NCI-H2081 (cell line): ENCODE data around the gene TEX26.

ENCODE experiments used
- DNase-seq, 2 experiments: peaks; one replicate each; lab custom pipeline; 2025; lab: John Stamatoyannopoulos, UW

Gene TEX26

DNA sequence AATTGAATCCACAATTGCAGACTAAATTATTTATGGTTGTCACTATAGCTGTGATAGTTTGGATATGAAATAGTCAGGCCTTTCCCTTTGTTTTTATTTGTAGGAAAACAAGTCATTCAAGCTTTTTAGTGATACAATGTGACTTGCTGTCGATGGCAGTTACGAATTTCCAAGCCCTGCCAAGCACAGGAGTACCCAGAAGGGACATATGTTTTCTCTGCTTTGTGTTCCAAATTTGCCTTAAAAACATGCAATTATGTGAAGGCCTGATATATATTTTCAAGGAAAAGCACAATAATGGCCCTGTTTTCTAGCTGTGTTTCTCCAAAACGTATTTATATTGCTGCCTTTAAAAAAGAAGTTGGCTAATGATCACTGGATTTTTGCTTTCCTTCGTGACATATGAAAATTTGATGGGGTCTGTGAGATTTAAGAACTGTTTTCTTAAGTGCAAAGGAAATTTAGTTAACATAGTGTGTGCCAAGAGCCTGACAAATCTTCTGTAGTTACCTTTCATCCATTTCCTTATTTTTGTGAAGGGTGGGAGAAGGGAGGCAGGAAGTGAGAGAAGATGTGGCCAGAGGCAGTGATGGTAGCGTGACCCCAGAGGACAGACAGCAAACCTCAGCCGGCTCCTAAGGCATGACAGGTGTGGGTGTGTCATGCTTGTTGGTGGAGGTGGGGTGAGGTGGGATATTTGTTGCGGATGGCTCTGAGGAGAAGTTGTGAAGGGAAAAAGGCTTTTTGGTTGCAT, 79.6 kb downstream of the TEX26 start:
- DNase-seq: no peak

DNA sequence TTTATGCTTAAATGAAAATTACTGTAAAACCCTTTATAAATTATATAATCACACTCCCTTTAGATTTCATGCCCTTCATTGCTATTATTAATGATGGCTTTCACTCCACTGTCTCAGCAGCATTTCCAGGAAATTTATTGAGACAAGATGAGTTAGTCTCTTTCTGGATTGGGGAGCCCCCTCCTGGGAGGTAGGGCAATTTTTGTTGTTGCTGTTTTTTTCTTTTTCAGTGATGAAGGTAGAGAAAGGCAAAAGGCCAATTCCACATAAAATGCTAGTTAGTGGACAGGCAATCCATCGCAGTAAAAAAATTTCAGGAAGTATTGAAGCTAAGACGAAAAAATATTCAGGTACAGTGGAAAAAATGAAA, 80.2 kb downstream of the TEX26 start:
- peak in 1 of 2 experiments; percentile 20 for DNase-seq

GRCh38 chr13:31014456-31014855, 82.0 kb downstream of the TEX26 start:
- DNase-seq: no peak

DNA sequence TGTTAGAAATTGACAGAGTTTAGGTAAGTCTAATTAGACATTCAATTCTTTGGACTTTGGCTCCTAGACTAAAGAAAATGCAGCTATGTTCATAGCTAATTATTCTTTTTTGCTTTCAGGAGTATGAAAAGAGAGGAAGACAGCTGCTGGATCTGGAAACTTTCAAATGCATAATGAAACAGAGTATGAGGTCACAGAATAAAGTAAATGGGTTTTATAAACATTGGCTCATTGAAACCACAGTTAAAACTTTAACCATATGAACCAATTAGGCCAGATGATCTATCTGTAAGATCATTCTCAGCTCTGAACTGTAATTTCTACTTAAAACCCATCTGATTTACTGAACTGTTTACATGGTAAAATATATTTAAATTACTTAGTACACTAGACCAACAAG, 82.7 kb downstream of the TEX26 start:
- no peak for DNase-seq

DNA sequence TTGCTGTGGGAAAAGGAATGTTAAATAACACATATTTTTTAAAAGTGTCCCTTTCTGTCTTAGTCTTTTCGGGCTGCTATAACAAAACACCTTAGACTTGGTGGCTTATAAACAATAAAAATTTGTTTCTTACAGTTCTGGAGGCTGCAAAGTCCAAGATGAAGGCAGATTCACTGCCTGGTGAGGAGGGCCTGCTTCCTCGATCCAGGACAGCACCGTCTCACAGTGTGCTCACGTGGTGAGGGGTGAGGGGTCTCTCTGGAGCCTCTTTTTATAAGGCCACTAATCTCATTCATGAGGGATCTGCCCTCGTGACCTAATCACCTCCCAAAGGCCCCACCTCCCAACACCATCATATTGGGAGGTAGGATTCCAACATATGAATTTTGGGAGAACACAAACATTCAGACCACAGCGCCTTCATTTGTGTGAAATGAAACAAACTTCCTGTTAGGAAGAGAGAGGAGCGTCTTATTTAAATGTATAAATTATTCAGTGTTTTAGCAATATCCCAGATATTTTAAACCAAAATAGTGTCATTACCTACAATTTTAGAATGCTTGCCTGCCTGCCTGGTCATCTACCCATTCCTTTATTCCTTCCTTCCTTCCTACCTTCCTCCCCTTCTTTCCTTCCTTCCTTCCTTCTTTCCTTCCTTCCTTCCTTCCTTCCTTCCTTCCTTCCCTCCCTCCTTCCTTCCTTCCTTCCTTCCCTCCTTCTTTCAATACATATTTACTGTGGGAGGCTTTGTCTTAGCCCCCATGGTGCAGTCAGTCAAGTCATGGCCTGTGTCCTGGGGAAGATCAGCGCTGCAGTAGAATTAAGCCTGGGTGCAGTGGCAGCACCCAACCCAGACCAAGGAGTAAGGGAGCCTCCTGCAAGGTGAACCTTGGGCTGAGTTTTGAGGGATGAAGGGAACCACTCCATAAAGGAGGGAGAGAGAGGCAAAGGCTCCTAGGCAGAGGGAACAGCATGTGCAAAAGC, 84.2 kb downstream of the TEX26 start:
- DNase-seq: no peak

GRCh38 chr13:31018511-31018910, 86.1 kb downstream of the TEX26 start:
- DNase-seq: no peak

DNA sequence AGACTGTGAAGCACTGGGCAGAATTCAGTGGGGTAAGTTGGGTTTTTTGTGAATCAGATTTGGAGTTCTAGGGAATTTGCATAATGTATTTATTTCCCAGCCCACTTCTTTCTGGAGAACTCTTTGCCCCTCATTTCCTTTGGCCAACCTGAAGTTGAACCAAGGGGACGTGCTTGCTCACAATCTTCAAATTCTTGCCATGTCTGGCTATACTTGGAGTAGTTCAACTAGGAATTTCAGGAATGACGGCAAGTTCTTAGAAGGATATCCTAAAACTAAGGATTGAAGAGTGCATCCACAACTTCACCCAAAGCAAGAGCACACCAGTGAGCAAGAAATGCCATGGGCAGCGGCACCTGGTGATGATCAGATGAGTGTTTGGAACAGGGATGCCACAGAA, 88.5 kb downstream of the TEX26 start:
- DNase-seq: no peak

DNA sequence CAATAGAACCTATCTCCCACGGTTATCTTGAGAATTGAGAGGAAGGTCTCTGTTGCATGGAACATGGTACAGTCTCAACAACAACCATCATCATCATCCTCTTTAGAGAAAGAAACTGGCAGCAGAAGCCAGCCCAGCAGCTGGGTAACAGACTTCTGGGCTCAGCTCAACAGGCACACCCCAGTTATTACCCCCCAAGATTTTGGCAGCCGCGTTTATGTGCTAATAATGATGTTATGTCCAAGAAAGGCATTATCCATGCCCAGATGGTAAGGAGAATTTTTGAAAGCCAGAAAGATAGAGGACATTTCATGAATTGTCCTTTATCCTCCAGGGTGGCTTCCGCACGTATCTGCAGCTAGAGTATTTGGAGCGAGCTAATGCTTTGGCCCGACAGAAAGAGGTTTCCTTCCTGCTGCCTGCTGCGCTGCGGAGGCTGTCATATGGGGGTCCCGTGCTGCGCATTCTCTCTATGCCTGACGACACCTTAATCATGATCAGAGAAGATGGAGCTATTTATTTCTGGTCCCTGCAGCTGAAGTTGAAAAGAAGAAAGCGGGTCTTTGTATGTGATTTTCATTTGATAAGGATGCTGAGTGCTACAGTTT, 89.9 kb downstream of the TEX26 start:
- DNase-seq: no peak

DNA sequence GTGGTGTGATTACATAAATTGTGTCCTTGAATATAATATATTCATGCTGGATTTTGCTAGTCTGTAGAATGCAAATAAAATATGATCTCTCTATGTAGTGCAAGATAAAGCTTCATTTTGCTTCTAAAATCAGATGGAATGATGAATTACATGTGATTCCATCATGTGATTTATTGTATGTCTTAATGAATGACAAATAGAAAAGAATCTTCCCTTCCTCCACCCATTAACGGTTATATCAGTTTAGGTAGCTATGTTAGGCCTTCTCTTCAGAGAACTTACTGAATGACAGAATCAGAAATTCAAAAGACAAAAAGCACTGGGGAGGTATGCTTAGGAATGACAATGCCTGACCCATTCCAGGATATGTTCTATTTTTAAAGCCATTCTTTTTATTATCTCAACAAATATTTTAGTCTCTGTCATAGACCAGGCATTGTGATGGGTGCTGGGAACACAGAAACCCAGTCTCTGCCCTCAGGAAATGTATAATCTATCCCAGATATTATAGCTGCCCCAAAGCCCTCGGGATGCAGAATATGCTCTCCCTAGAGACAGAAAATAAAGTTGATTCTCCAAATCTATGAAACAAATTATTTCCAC, 90.6 kb downstream of the TEX26 start:
- DNase-seq: no peak
